Measurements from ENCODE around the gene SPPL3. TPM values are rescaled to one million over a fixed set of nuclear protein-coding genes. Genes with fewer than 3 reads are reported as not detected.
A peak's percentile ranks its signal among the peaks of the same experiment; 100 is the strongest.
"Not testable (repeated sequence)": the region's sequence is repeated elsewhere in the genome, so short reads cannot be mapped to it uniquely, and the experiment has no call there.

Gene SPPL3
- total and polyA plus RNA-seq, 9 donors: 10.2 to 68.2 (median 54.0) TPM

- Histone ChIP-seq H3K27me3 (ENCODE audit: control insufficient read depth, insufficient read depth, low read length) (no peaks in the 10 kb centered on the region), H3K27ac (ENCODE audit: low read length) (no peak overlapping the region), H3K9me3 (replicated peaks; ENCODE audit: control insufficient read depth, low read depth, low read length) (no peaks in the 10 kb centered on the region), H3K4me3 (ENCODE audit: low read length) (no peak overlapping the region), H3K4me1 (ENCODE audit: control insufficient read depth, insufficient read depth, low read length) (peaks cover 15% of the 10 kb centered on the region), H3K36me3 (ENCODE audit: control insufficient read depth, insufficient read depth, low read length) (peaks cover 5% of the 10 kb centered on the region)
- no peak for DNase-seq
- WGBS (ENCODE audit: insufficient coverage): 80% methylated on average over 4 of the region's 4 CpGs
Measured at GRCh38 chr12:120901818-120902217, 2.3 kb downstream of the SPPL3 start.

GRCh38 chr12:120901101-120901500 lies 3.1 kb downstream of the SPPL3 start:
- not testable (repeated sequence) for H3K36me3 ChIP-seq (ENCODE audit: control insufficient read depth, insufficient read depth, low read length); H3K27ac ChIP-seq (ENCODE audit: low read length); H3K27me3 ChIP-seq (ENCODE audit: control insufficient read depth, insufficient read depth, low read length); DNase-seq; H3K4me3 ChIP-seq (ENCODE audit: low read length); H3K9me3 ChIP-seq (replicated peaks; ENCODE audit: control insufficient read depth, low read depth, low read length)
- peaks cover 15% of the 10 kb centered on the region for H3K4me1 ChIP-seq (ENCODE audit: control insufficient read depth, insufficient read depth, low read length)
- WGBS (ENCODE audit: insufficient coverage): 71% methylated on average over 3 of the region's 5 CpGs

GRCh38 chr12:120895532-120895931 lies 8.6 kb downstream of the SPPL3 start:
- H3K4me1 ChIP-seq (ENCODE audit: control insufficient read depth, insufficient read depth, low read length): no peaks in the 10 kb centered on the region
- no peak overlapping the region for H3K4me3 ChIP-seq (ENCODE audit: low read length)
- no peak overlapping the region for H3K27ac ChIP-seq (ENCODE audit: low read length)
- no peaks in the 10 kb centered on the region for H3K9me3 ChIP-seq (replicated peaks; ENCODE audit: control insufficient read depth, low read depth, low read length)
- no peak for DNase-seq
- WGBS (ENCODE audit: insufficient coverage): 100% methylated on average over 1 of the region's 7 CpGs
- H3K27me3 ChIP-seq (ENCODE audit: control insufficient read depth, insufficient read depth, low read length): no peaks in the 10 kb centered on the region
- peaks cover 11% of the 10 kb centered on the region for H3K36me3 ChIP-seq (ENCODE audit: control insufficient read depth, insufficient read depth, low read length)

GRCh38 chr12:120892265-120892664 lies 11.9 kb downstream of the SPPL3 start:
- Histone ChIP-seq H3K36me3 (ENCODE audit: control insufficient read depth, insufficient read depth, low read length) (peaks cover 6% of the 10 kb centered on the region), H3K9me3 (replicated peaks; ENCODE audit: control insufficient read depth, low read depth, low read length) (no peaks in the 10 kb centered on the region), H3K27me3 (ENCODE audit: control insufficient read depth, insufficient read depth, low read length) (no peaks in the 10 kb centered on the region), H3K27ac (ENCODE audit: low read length) (no peak overlapping the region), H3K4me1 (ENCODE audit: control insufficient read depth, insufficient read depth, low read length) (no peaks in the 10 kb centered on the region), H3K4me3 (ENCODE audit: low read length) (no peak overlapping the region)
- no peak for DNase-seq
- WGBS (ENCODE audit: insufficient coverage): 90% methylated on average over 1 of the region's 5 CpGs

GRCh38 chr12:120890963-120891362 lies 13.2 kb downstream of the SPPL3 start:
- WGBS (ENCODE audit: insufficient coverage): 90% methylated on average over 1 of the region's 2 CpGs
- no peak for DNase-seq
- no peak overlapping the region for H3K4me3 ChIP-seq (ENCODE audit: low read length)
- no peaks in the 10 kb centered on the region for H3K9me3 ChIP-seq (replicated peaks; ENCODE audit: control insufficient read depth, low read depth, low read length)
- H3K36me3 ChIP-seq (ENCODE audit: control insufficient read depth, insufficient read depth, low read length): peaks cover 6% of the 10 kb centered on the region
- no peaks in the 10 kb centered on the region for H3K27me3 ChIP-seq (ENCODE audit: control insufficient read depth, insufficient read depth, low read length)
- no peaks in the 10 kb centered on the region for H3K4me1 ChIP-seq (ENCODE audit: control insufficient read depth, insufficient read depth, low read length)
- H3K27ac ChIP-seq (ENCODE audit: low read length): no peak overlapping the region

- WGBS (ENCODE audit: insufficient coverage): no CpG with 5 or more reads among the region's 5 CpGs
- no peak overlapping the region for H3K27ac ChIP-seq (ENCODE audit: low read length)
- no peaks in the 10 kb centered on the region for H3K36me3 ChIP-seq (ENCODE audit: control insufficient read depth, insufficient read depth, low read length)
- H3K9me3 ChIP-seq (replicated peaks; ENCODE audit: control insufficient read depth, low read depth, low read length): no peaks in the 10 kb centered on the region
- no peaks in the 10 kb centered on the region for H3K27me3 ChIP-seq (ENCODE audit: control insufficient read depth, insufficient read depth, low read length)
- peak; percentile 39 for DNase-seq
- no peaks in the 10 kb centered on the region for H3K4me1 ChIP-seq (ENCODE audit: control insufficient read depth, insufficient read depth, low read length)
- H3K4me3 ChIP-seq (ENCODE audit: low read length): no peak overlapping the region
Measured at GRCh38 chr12:120887253-120888043, 16.7 kb downstream of the SPPL3 start.

- Histone ChIP-seq H3K9me3 (replicated peaks; ENCODE audit: control insufficient read depth, low read depth, low read length) (no peaks in the 10 kb centered on the region), H3K4me1 (ENCODE audit: control insufficient read depth, insufficient read depth, low read length) (no peaks in the 10 kb centered on the region), H3K27me3 (ENCODE audit: control insufficient read depth, insufficient read depth, low read length) (no peaks in the 10 kb centered on the region), H3K27ac (ENCODE audit: low read length) (no peak overlapping the region), H3K4me3 (ENCODE audit: low read length) (no peak overlapping the region), H3K36me3 (ENCODE audit: control insufficient read depth, insufficient read depth, low read length) (no peaks in the 10 kb centered on the region)
- no peak for DNase-seq
- no CpG with 5 or more reads among the region's 4 CpGs for WGBS (ENCODE audit: insufficient coverage)
Measured at GRCh38 chr12:120886199-120887018, 17.7 kb downstream of the SPPL3 start.

- DNase-seq: no peak
- H3K27ac ChIP-seq (ENCODE audit: low read length): no peak overlapping the region
- H3K4me3 ChIP-seq (ENCODE audit: low read length): no peak overlapping the region
- no peaks in the 10 kb centered on the region for H3K36me3 ChIP-seq (ENCODE audit: control insufficient read depth, insufficient read depth, low read length)
- H3K4me1 ChIP-seq (ENCODE audit: control insufficient read depth, insufficient read depth, low read length): no peaks in the 10 kb centered on the region
- WGBS (ENCODE audit: insufficient coverage): 100% methylated on average over 2 of the region's 2 CpGs
- no peaks in the 10 kb centered on the region for H3K27me3 ChIP-seq (ENCODE audit: control insufficient read depth, insufficient read depth, low read length)
- H3K9me3 ChIP-seq (replicated peaks; ENCODE audit: control insufficient read depth, low read depth, low read length): no peaks in the 10 kb centered on the region
Measured at GRCh38 chr12:120885521-120885920, 18.6 kb downstream of the SPPL3 start.

- 100% methylated on average over 1 of the region's 1 CpG for WGBS (ENCODE audit: insufficient coverage)
- Histone ChIP-seq H3K27me3 (ENCODE audit: control insufficient read depth, insufficient read depth, low read length) (no peaks in the 10 kb centered on the region), H3K4me1 (ENCODE audit: control insufficient read depth, insufficient read depth, low read length) (no peaks in the 10 kb centered on the region), H3K9me3 (replicated peaks; ENCODE audit: control insufficient read depth, low read depth, low read length) (no peaks in the 10 kb centered on the region), H3K36me3 (ENCODE audit: control insufficient read depth, insufficient read depth, low read length) (no peaks in the 10 kb centered on the region), H3K27ac (ENCODE audit: low read length) (no peak overlapping the region), H3K4me3 (ENCODE audit: low read length) (no peak overlapping the region)
- no peak for DNase-seq
Measured at GRCh38 chr12:120884644-120885043, 19.5 kb downstream of the SPPL3 start.

GRCh38 chr12:120882055-120882555 lies 22.1 kb downstream of the SPPL3 start:
- H3K27me3 ChIP-seq (ENCODE audit: control insufficient read depth, insufficient read depth, low read length): no peaks in the 10 kb centered on the region
- no CpG with 5 or more reads among the region's 1 CpG for WGBS (ENCODE audit: insufficient coverage)
- DNase-seq: no peak
- no peak overlapping the region for H3K27ac ChIP-seq (ENCODE audit: low read length)
- H3K36me3 ChIP-seq (ENCODE audit: control insufficient read depth, insufficient read depth, low read length): no peaks in the 10 kb centered on the region
- no peaks in the 10 kb centered on the region for H3K4me1 ChIP-seq (ENCODE audit: control insufficient read depth, insufficient read depth, low read length)
- H3K9me3 ChIP-seq (replicated peaks; ENCODE audit: control insufficient read depth, low read depth, low read length): no peaks in the 10 kb centered on the region
- H3K4me3 ChIP-seq (ENCODE audit: low read length): no peak overlapping the region

Data from muscle of leg (tissue), 11 donors.